GM13976 (cell line): ENCODE measurements around the gene ST3GAL5.

Source experiments
- DNase-seq: peaks from one replicate; pipeline ENCODE4 v3.0.0; 2012; ENCODE audit warnings: low spot score
- in situ Hi-C: fragments of 300-500 bp; cut with MboI; formaldehyde crosslinking; loops from one replicate; pipeline ENCODE4 v1.12.0; 2022; ENCODE audit warnings: low sequenced_read_pairs, mixed read lengths, inconsistent platforms; ENCODE audit not compliant: unreplicated experiment
- TF ChIP-seq, protein P1 (sequence below): IDR thresholded peaks from 2 replicates; pipeline ENCODE4 v1.5.1; 2012; ENCODE audit warnings: borderline replicate concordance, mild to moderate bottlenecking; ENCODE audit not compliant: insufficient read depth; ENCODE audit errors: extremely low read depth, missing control alignments, control extremely low read depth

Gene ST3GAL5

DNA sequence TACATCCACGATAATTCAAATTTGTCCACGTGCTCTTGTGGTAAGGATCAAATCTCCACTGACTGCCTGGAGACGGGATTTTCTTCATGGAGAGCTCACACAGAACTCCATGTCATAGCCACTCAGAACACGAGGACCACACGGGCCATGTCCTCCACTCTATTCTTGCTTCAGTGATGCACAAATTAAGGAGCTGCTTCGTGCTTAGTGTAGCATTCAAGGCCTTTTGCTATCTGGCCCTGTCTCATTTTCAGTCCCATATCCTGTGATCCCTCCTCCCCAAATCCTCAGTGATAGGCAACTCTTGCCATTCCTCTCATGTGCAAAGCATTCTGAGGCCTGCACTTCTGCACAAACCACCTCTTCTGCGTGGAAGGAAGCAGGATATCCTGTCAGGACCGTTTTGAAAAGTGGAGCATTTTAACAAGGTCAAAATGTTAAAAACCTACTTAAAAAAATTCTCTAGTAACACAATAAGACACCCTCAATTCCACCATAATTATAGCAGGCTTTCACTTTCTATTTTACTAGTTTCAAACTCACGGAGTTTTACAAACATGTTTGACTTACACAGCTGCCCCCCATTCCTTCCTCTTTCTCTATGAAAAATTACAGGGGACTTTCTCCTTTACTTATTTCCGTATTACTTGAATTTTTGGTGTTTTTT is 35.2 kb downstream of the ST3GAL5 start:
- TF ChIP-seq, protein P1, sequence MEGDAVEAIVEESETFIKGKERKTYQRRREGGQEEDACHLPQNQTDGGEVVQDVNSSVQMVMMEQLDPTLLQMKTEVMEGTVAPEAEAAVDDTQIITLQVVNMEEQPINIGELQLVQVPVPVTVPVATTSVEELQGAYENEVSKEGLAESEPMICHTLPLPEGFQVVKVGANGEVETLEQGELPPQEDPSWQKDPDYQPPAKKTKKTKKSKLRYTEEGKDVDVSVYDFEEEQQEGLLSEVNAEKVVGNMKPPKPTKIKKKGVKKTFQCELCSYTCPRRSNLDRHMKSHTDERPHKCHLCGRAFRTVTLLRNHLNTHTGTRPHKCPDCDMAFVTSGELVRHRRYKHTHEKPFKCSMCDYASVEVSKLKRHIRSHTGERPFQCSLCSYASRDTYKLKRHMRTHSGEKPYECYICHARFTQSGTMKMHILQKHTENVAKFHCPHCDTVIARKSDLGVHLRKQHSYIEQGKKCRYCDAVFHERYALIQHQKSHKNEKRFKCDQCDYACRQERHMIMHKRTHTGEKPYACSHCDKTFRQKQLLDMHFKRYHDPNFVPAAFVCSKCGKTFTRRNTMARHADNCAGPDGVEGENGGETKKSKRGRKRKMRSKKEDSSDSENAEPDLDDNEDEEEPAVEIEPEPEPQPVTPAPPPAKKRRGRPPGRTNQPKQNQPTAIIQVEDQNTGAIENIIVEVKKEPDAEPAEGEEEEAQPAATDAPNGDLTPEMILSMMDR: no peak
- DNase-seq: peak; percentile 34
- in situ Hi-C loops: no loop called here

DNA sequence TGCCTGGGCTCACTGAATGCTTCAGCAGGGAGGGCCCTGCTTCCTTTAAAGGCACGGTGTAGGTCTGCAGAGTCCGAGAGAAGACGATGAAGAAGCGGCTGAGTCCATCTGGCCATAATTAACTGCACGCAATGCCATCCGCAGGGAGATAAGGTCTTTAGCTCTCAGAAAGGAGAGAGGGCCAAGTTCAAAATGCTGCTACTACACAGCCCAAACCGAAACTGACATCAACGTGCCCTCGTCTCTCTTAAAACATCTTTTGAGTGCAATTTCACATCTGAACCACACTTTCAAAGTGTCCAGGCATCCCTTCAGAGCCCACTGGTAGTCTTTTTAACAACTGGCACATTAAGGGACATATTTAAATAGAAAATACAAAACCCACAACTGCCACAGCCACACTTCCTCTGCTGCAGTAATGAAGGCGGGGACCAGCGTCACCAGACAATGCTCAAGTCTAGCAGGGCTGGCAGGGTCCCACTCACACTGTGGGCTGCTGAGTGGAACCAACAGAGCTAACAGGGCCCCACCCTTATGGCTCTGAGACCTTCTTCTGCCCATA is 35.8 kb downstream of the ST3GAL5 start:
- no peak for DNase-seq
- TF ChIP-seq, protein P1: no peak
- in situ Hi-C loops: no loop called here

DNA sequence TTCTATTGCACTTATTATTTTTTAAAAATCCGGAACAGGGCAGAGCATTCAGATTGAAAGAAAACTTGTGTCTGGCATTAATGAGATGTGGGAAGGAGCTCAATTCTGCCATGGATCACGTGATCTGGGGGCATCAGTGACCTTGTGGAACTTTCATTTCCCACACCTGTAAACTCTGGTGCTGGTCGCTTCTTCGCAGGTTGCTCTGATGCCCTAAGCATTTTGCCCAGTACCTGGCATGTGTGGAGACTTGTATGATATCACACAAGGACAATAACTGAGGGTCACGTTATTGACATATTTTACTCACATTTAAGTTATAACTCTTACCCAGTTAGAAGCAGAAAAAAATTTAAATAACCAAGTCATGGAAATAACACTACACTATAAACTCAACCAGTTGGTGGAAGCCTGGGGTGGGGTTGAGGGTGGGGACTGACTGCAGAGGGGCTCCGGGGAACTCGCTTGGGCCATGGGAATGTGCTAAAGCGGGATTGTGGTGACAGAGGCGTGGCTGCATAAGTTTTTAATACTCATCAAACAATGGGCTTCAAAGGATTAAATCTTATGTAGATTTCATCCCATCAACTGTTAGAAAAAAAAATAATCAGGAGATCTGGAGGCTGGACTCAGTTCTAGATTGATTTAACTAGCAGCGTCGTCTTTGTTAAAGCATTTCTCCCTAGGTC is 36.5 kb downstream of the ST3GAL5 start:
- TF ChIP-seq, protein P1: no peak
- DNase-seq: no peak
- in situ Hi-C loops: no loop called here

DNA sequence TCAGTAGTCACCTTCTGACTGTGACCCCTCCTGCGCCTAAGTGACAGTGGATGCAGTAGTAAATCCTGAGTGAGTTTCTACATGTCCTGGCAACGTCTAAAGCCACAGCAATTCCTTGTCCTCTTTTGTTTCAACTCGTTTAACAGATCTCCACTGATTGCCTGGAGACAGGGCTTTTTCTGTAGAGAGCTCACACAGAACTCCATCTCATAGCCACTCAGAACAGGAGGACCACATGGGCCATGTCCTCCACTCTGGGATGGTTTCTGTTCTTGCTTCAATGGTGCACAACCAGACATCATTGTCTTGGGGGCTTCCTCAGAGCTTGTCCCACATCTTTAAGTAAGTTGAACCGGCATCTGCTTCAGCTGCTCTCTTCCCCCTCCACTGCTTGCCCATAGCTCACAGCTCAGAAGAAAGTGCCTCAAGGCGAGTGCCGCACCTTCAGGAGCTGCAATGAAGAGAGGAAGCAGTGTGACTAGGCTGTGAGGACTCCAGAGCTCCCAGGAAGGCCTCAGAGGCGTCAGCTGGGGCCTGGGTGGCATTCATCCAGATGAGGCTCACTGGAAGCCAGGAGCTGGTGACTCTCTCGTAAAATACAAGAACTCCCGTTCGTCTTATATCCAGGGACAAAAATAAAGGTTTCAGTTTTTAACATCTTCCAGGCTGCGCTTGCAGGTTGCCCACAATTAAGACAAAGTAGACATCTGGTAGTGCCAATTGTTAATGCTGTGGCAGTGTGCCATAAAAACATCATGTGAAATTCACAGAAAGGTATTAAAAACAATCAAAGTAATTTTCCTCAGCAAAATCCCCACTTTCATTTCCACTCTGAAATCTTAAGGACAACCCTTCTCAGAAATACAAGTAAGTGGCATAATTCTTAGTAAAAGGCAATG is 37.3 kb downstream of the ST3GAL5 start:
- no peak for DNase-seq
- in situ Hi-C loops: no loop called here
- TF ChIP-seq, protein P1: no peak

DNA sequence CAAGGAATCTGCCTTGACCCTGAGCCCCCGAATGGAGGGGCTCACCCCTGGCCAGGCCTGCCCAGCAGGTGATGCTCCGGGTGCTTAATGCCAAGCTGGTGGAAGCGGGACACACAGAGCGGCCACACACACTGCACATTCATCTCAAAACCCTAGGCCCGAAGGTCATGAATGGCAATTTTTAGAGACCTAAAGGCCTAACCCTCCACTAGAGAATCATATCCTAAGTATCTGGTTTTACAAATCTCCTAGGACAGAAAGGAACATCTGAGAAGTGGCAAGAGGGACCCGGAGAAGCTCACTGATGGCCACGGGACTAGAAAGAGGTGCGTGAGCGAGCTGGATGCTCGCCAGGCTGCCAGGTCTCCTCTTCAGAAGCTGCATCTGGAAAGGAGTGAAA is 38.3 kb downstream of the ST3GAL5 start:
- TF ChIP-seq, protein P1: no peak
- in situ Hi-C loops: no loop called here
- no peak for DNase-seq

DNA sequence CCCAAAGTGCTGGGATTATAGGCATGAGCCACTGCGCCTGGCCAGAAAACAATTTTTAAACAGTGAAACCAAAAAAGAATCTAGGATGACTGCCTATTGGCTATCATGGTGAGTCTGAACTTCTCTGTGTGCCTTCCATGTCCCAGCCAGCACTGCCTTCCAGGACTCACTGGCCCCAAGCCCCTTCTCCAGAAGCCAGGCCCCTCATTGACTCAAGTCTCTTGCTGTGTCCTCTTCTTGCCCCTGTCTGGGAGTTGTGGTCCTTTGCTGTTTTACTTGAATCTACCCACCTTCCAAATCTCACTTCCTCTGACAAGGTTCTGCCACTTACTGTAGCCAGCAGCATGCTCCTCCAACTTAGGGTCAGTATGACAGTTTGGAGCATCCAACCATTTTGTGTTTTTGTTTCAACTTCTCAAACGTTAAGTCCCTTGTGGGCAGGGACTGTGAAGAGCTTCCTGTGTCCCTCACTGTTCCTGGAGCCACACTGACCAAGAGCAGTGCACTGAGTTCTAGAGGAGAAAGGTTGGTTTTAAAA is 41.7 kb downstream of the ST3GAL5 start:
- in situ Hi-C loops: no loop called here
- TF ChIP-seq, protein P1: no peak
- no peak for DNase-seq
